Ovary (tissue), 3 donors: ENCODE data around the gene STX1A.

ENCODE experiments used
- CTCF ChIP-seq, 3 donors: fragments of 450-650 bp in 2 of 3; fragments of 200-600 bp in 1 of 3; IDR thresholded peaks; one replicate each; pipeline versions ENCODE4 v1.5.1 to v1.8.0; 2016 to 2022; ENCODE audit warnings: antibody characterized with exemption in 3 of 3, mild to moderate bottlenecking in 1 of 3
- EP300 ChIP-seq: sonication (generic); formaldehyde crosslinking; IDR thresholded peaks from one replicate; pipeline ENCODE4 v1.6.1; 2017; ENCODE audit warnings: antibody characterized with exemption
- POLR2A ChIP-seq: fragments of 450-650 bp; IDR thresholded peaks from one replicate; pipeline ENCODE4 v1.6.1; 2017; ENCODE audit warnings: antibody characterized with exemption, mild to moderate bottlenecking, moderate library complexity
- donor health status: DM: no; HTN: no; CAD: no.

- TF ChIP-seq POLR2A, result no peak
- no peak for TF ChIP-seq CTCF (IDR thresholded peaks at IDR 0.05)
- TF ChIP-seq EP300, result no peak
Measured at GRCh38 chr7:73671857-73672445, 47.5 kb downstream of the STX1A start.
